GM23338 (cell line): ENCODE results near the gene IQCE. TPM values are rescaled to one million over a fixed set of nuclear protein-coding genes. Genes with fewer than 3 reads are reported as not detected.
A peak's percentile ranks its signal among the peaks of the same experiment; 100 is the strongest.

ENCODE experiments used
- ATAC-seq: fragments of 200-7000 bp; cut with Tn5 transposase; 3 replicates; pipeline ENCODE4 v1.9.1; 2020
- DNase-seq: peaks from one replicate; pipeline ENCODE4 v3.0.0-alpha.2; 2015; ENCODE audit warnings: low spot score
- H2AFZ ChIP-seq: fragments of 200-600 bp; sonication (generic); 2 replicates; pipeline ENCODE4 v1.8.0; 2016; ENCODE audit warnings: antibody characterized with exemption, mild to moderate bottlenecking, moderate library complexity
- H3F3A ChIP-seq: fragments of 200-600 bp; sonication (generic); replicated peaks from 2 replicates; pipeline ENCODE4 v1.8.0; 2017; ENCODE audit warnings: antibody characterized with exemption, mixed run types, low read depth
- H3K27ac ChIP-seq: fragments of 200-600 bp; sonication (generic); 2 replicates; pipeline ENCODE4 v1.6.1; 2016; ENCODE audit warnings: low read depth
- H3K27me3 ChIP-seq: fragments of 200-600 bp; sonication (generic); 2 replicates; pipeline ENCODE4 v1.8.0; 2016; ENCODE audit warnings: mild to moderate bottlenecking, mixed run types, moderate library complexity; ENCODE audit not compliant: insufficient read depth
- H3K36me3 ChIP-seq: fragments of 200-600 bp; sonication (generic); 2 replicates; pipeline ENCODE4 v1.8.0; 2016; ENCODE audit warnings: mild to moderate bottlenecking; ENCODE audit not compliant: insufficient read depth
- H3K4me1 ChIP-seq: fragments of 200-600 bp; sonication (generic); 2 replicates; pipeline ENCODE4 v1.8.0; 2016; ENCODE audit warnings: mild to moderate bottlenecking, moderate library complexity; ENCODE audit not compliant: insufficient read depth
- H3K4me2 ChIP-seq: fragments of 200-600 bp; sonication (generic); 2 replicates; pipeline ENCODE4 v1.7.1; 2017; ENCODE audit warnings: mixed run types
- H3K4me3 ChIP-seq: fragments of 200-600 bp; sonication (generic); 2 replicates; pipeline ENCODE4 v1.6.1; 2016; ENCODE audit warnings: mixed run types
- H3K79me2 ChIP-seq: fragments of 200-600 bp; sonication (generic); replicated peaks from 2 replicates; pipeline ENCODE4 v1.8.0; 2017; ENCODE audit warnings: mild to moderate bottlenecking; ENCODE audit not compliant: insufficient read depth
- H3K9me2 ChIP-seq: fragments of 200-600 bp; sonication (generic); 2 replicates; pipeline ENCODE4 v1.8.0; 2017; ENCODE audit not compliant: insufficient read depth
- H4K20me1 ChIP-seq: fragments of 200-600 bp; sonication (generic); replicated peaks from 2 replicates; pipeline ENCODE4 v1.8.0; 2017; ENCODE audit warnings: mild to moderate bottlenecking; ENCODE audit not compliant: insufficient read depth
- H3K27ac Mint-ChIP-seq: 2 replicates; pipeline ENCODE4 v1.8.0; 2020; ENCODE audit warnings: inconsistent platforms, mild to moderate bottlenecking, moderate library complexity, mixed read lengths
- H3K27me3 Mint-ChIP-seq: 3 replicates; pipeline ENCODE4 v1.8.0; 2022; ENCODE audit warnings: low read depth, mild to moderate bottlenecking, moderate library complexity, mixed read lengths, inconsistent platforms; ENCODE audit not compliant: insufficient read depth, poor library complexity
- H3K36me3 Mint-ChIP-seq: 3 replicates; pipeline ENCODE4 v1.8.0; 2021; ENCODE audit warnings: low read depth, mild to moderate bottlenecking, inconsistent platforms, moderate library complexity, mixed read lengths
- H3K4me1 Mint-ChIP-seq: 3 replicates; pipeline ENCODE4 v1.8.0; 2020; ENCODE audit warnings: mild to moderate bottlenecking, inconsistent platforms, mixed read lengths
- H3K4me3 Mint-ChIP-seq: 3 replicates; pipeline ENCODE4 v1.8.0; 2021; ENCODE audit warnings: moderate library complexity, mild to moderate bottlenecking, inconsistent platforms, mixed read lengths
- H3K9me3 Mint-ChIP-seq: 3 replicates; pipeline ENCODE4 v1.8.0; 2020; ENCODE audit warnings: moderate library complexity, mild to moderate bottlenecking, inconsistent platforms, mixed read lengths
- CREB1 ChIP-seq: fragments of 250-450 bp; sonication (Bioruptor Pico); IDR thresholded peaks from 2 replicates; pipeline ENCODE4 v1.5.0; 2020; ENCODE audit warnings: low read depth, mild to moderate bottlenecking, moderate library complexity
- CTCF ChIP-seq, 2 experiments: fragments of 200-600 bp in 1 of 2; sonication (generic) in 1 of 2; conservative IDR thresholded peaks; 2 replicates each; pipeline versions ENCODE4 v1.5.1 to v1.6.1; 2016 to 2017; ENCODE audit warnings: antibody characterized with exemption in 2 of 2, low read depth in 2 of 2, mild to moderate bottlenecking in 2 of 2, moderate library complexity in 1 of 2
- ETS1 ChIP-seq: IDR thresholded peaks from 2 replicates; pipeline ENCODE4 v1.6.1; 2016; ENCODE audit warnings: antibody characterized with exemption
- EZH2 ChIP-seq: fragments of 200-600 bp; sonication (generic); IDR thresholded peaks from one replicate; pipeline ENCODE4 v1.8.0; 2017; ENCODE audit warnings: antibody characterized with exemption, mild to moderate bottlenecking, low read depth; ENCODE audit not compliant: unreplicated experiment
- EZH2phosphoT487 ChIP-seq: fragments of 200-600 bp; sonication (generic); IDR thresholded peaks from one replicate; pipeline ENCODE4 v1.8.1; 2018; ENCODE audit warnings: antibody characterized with exemption; ENCODE audit not compliant: unreplicated experiment
- JUNB ChIP-seq: IDR thresholded peaks from one replicate; pipeline ENCODE4 v1.6.1; 2016; ENCODE audit warnings: antibody characterized with exemption; ENCODE audit not compliant: unreplicated experiment
- NANOG ChIP-seq: IDR thresholded peaks from 2 replicates; pipeline ENCODE4 v1.6.1; 2016; ENCODE audit warnings: antibody characterized with exemption, borderline replicate concordance
- POLR2AphosphoS5 ChIP-seq: IDR thresholded peaks from 2 replicates; pipeline ENCODE4 v1.6.1; 2016; ENCODE audit warnings: antibody characterized with exemption, low read depth
- REST ChIP-seq: IDR thresholded peaks from one replicate; pipeline ENCODE4 v1.6.1; 2018; ENCODE audit warnings: antibody characterized with exemption; ENCODE audit not compliant: unreplicated experiment
- STAT1 ChIP-seq: IDR thresholded peaks from one replicate; pipeline ENCODE4 v1.6.1; 2016; ENCODE audit warnings: antibody characterized with exemption; ENCODE audit not compliant: unreplicated experiment
- ZNF114 ChIP-seq: fragments of 250-450 bp; sonication (Bioruptor Pico); IDR thresholded peaks from 2 replicates; pipeline ENCODE4 v1.5.0; 2020; ENCODE audit warnings: mild to moderate bottlenecking, moderate library complexity
- ZNF331 ChIP-seq: fragments of 250-450 bp; sonication (Bioruptor Pico); IDR thresholded peaks from 2 replicates; pipeline ENCODE4 v1.5.0; 2020; ENCODE audit warnings: low read depth, mild to moderate bottlenecking, moderate library complexity
- ZNF462 ChIP-seq: fragments of 250-450 bp; sonication (Bioruptor Pico); IDR thresholded peaks from 2 replicates; pipeline ENCODE4 v1.5.0; 2020; ENCODE audit warnings: mild to moderate bottlenecking, moderate library complexity
- polyA plus RNA-seq: library from polyadenylated mRNA; unstranded; fragments of >200 nt; fragmentation: Nextera tagmentation; extraction: Ambion mirVana; gene quantifications from 2 replicates; pipeline ENCODE4 v1.2.1, GENCODE V29; 2016
- total RNA-seq: library from RNA; depleted of rRNA; stranded (reverse); fragments of >200 nt; shearing (Covaris generic); gene quantifications from 2 replicates; pipeline ENCODE4 v1.2.3, GENCODE V29; 2014

The IQCE gene
- total and polyA plus RNA-seq, 2 experiments from 2014 or later = 5.0 to 7.7 TPM

- Mint-ChIP-seq H3K27me3 (peaks cover 10% of the 10 kb centered on the region), H3K4me3 (no peak overlapping the region), H3K36me3 (no peaks in the 10 kb centered on the region), H3K4me1 (peaks cover 8% of the 10 kb centered on the region), H3K9me3 (no peaks in the 10 kb centered on the region), H3K27ac (no peak overlapping the region)
- Histone ChIP-seq H3K27ac (no peak overlapping the region), H3F3A (peaks cover 10% of the 10 kb centered on the region; the same call in 1 of the 2 replicates), H3K9me2 (no peaks in the 10 kb centered on the region), H3K4me3 (no peak overlapping the region), H2AFZ (peak overlapping the region; percentile 80), H4K20me1 (no peaks in the 10 kb centered on the region), H3K27me3 (no peaks in the 10 kb centered on the region), H3K4me1 (peaks cover 5% of the 10 kb centered on the region; the same call in 1 of the 2 replicates), H3K79me2 (peaks cover 11% of the 10 kb centered on the region), H3K4me2 (no peak overlapping the region), H3K36me3 (no peaks in the 10 kb centered on the region)
- TF ChIP-seq CTCF (conservative IDR thresholded peaks at IDR 0.05; ENCODE audit: low read depth in 2 of 2) = no peak
- no peak for TF ChIP-seq NANOG
- no peak for TF ChIP-seq STAT1
- no peak for TF ChIP-seq EZH2phosphoT487
- TF ChIP-seq ZNF462 (CRISPR knock-in tag) = no peak
- no peak for TF ChIP-seq ETS1
- TF ChIP-seq ZNF114 (CRISPR knock-in tag) = no peak
- TF ChIP-seq EZH2 = no peak
- TF ChIP-seq CREB1 (CRISPR knock-in tag) = no peak
- TF ChIP-seq REST = no peak
- TF ChIP-seq ZNF331 (CRISPR knock-in tag) = no peak
- TF ChIP-seq JUNB = no peak
- TF ChIP-seq POLR2AphosphoS5 = no peak
- ATAC-seq (no peak), DNase-seq (no peak)
These were observed 69.3 kb downstream of the IQCE start for GRCh38 chr7:2628130-2628482.
